Measurements from ENCODE around the gene PITPNC1. TPM values are rescaled to one million over a fixed set of nuclear protein-coding genes. Genes with fewer than 3 reads are reported as not detected.

PITPNC1 gene
- total RNA-seq, 1 experiment from 2014 or later = 37.5 TPM

DNA sequence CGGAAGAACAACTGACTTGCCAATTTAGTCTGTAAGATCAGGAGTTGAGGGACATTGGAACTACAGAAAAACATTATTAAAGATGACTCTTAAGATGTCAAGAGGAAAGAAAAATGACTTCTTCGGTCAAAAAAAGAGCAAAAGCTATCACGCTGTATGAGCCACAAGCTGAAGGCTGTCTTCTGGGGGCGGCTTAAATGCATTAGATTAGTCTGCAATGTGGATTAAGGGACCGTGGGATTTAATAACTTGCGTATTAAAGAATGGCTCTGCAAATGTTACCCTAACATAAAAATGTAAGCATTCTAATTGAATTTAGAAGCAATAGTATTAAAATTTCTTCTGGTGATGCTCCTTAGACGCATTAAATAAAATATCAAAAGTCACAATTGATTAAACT, 108.6 kb downstream of the PITPNC1 start:
- Histone ChIP-seq H2BK12ac (ENCODE audit: insufficient read length, low read depth, low read length) (no peak overlapping the region), H2AFZ (ENCODE audit: low read length) (no peak overlapping the region), H3K27me3 (ENCODE audit: insufficient read depth, low read length) (no peaks in the 10 kb centered on the region), H3K9me3 (ENCODE audit: control insufficient read depth, low read depth, low read length) (no peaks in the 10 kb centered on the region), H2BK20ac (ENCODE audit: low read depth, low read length, poor library complexity, severe bottlenecking) (no peak overlapping the region), H2BK120ac (ENCODE audit: low read depth, low read length, poor library complexity, severe bottlenecking) (no peak overlapping the region), H3T11ph (ENCODE audit: low read length) (no peak overlapping the region), H3K14ac (ENCODE audit: insufficient read depth, low read length) (no peak overlapping the region), H3K4ac (ENCODE audit: low read depth, low read length) (no peak overlapping the region), H3K23me2 (ENCODE audit: insufficient read length, low read depth, low read length, poor library complexity, severe bottlenecking) (no peaks in the 10 kb centered on the region), H3K79me1 (ENCODE audit: insufficient read depth, low read depth, low read length, poor library complexity, severe bottlenecking) (no peaks in the 10 kb centered on the region), H3K4me2 (ENCODE audit: insufficient read depth, insufficient read length, low read length) (no peak overlapping the region), H3K23ac (ENCODE audit: insufficient read length, low read depth, low read length) (no peak overlapping the region), H3K9ac (ENCODE audit: extremely low read depth, insufficient read length, low read length) (no peak overlapping the region), H4K20me1 (ENCODE audit: control insufficient read depth, insufficient read depth, insufficient read length) (no peaks in the 10 kb centered on the region), H2BK15ac (ENCODE audit: low read depth, low read length) (no peak overlapping the region), H3K18ac (ENCODE audit: insufficient read length, low read depth, low read length) (no peak overlapping the region), H3K4me1 (ENCODE audit: insufficient read depth, low read length) (peaks cover 2% of the 10 kb centered on the region; the same call in 1 of the 2 replicates), H4K5ac (ENCODE audit: insufficient read length, low read depth, low read length) (no peak overlapping the region), H3K56ac (ENCODE audit: insufficient read length, low read depth, low read length) (no peak overlapping the region), H4K91ac (ENCODE audit: insufficient read length, low read depth, low read length) (no peak overlapping the region), H3K27ac (ENCODE audit: insufficient read length, low read depth, low read length) (no peak overlapping the region), H2BK5ac (ENCODE audit: insufficient read length, low read length) (no peak overlapping the region), H2AK5ac (ENCODE audit: insufficient read length, low read length) (no peak overlapping the region), H4K8ac (replicated peaks; ENCODE audit: insufficient read length, low read depth, low read length) (no peak overlapping the region), H3K79me2 (ENCODE audit: insufficient read depth, low read length) (peaks cover 5% of the 10 kb centered on the region; the same call in 1 of the 2 replicates)
- Mint-ChIP-seq H3K36me3 (ENCODE audit: insufficient read depth in 1 of 3, low read depth in 3 of 3) (peaks cover 0 to 6% (median 1%) of the 10 kb centered on the region in 3 experiments; a peak in 2 of 7 replicates), H3K4me1 (peaks cover 25% of the 10 kb centered on the region in 2 experiments), H3K27me3 (ENCODE audit: low read depth) (no peaks in the 10 kb centered on the region), H3K9me3 (no peaks in the 10 kb centered on the region), H3K4me3 (no peak overlapping the region), H3K27ac (no peak overlapping the region)
- TF ChIP-seq, protein P1, sequence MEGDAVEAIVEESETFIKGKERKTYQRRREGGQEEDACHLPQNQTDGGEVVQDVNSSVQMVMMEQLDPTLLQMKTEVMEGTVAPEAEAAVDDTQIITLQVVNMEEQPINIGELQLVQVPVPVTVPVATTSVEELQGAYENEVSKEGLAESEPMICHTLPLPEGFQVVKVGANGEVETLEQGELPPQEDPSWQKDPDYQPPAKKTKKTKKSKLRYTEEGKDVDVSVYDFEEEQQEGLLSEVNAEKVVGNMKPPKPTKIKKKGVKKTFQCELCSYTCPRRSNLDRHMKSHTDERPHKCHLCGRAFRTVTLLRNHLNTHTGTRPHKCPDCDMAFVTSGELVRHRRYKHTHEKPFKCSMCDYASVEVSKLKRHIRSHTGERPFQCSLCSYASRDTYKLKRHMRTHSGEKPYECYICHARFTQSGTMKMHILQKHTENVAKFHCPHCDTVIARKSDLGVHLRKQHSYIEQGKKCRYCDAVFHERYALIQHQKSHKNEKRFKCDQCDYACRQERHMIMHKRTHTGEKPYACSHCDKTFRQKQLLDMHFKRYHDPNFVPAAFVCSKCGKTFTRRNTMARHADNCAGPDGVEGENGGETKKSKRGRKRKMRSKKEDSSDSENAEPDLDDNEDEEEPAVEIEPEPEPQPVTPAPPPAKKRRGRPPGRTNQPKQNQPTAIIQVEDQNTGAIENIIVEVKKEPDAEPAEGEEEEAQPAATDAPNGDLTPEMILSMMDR (conservative IDR thresholded peaks at IDR 0.05) = no peak
- DNase-seq = no peak
- no CpG with 5 or more reads among the region's 7 CpGs for WGBS (ENCODE audit: extremely low coverage, insufficient read length, low lambda C conversion rate)

Measured in H9 (cell line).